GM21367 (cell line): ENCODE results near the gene ARHGEF4.

Experiments
- ATAC-seq: cut with Tn5 transposase; IDR thresholded peaks from one replicate; pipeline ENCODE4 v1.9.1; 2021; ENCODE audit not compliant: unreplicated experiment

ARHGEF4 gene

GRCh38 chr2:131035112-131035825 lies 198.6 kb downstream of the ARHGEF4 start:
- ATAC-seq = no peak

- no peak for ATAC-seq
Measured at GRCh38 chr2:131035826-131036231, 199.1 kb downstream of the ARHGEF4 start.

- ATAC-seq = no peak
Measured at GRCh38 chr2:131036269-131036668, 199.6 kb downstream of the ARHGEF4 start.

- no peak for ATAC-seq
Measured at GRCh38 chr2:131036696-131037397, 200.1 kb downstream of the ARHGEF4 start.

GRCh38 chr2:131037398-131038257 lies 200.9 kb downstream of the ARHGEF4 start:
- no peak for ATAC-seq

GRCh38 chr2:131038258-131039100 lies 201.8 kb downstream of the ARHGEF4 start:
- no peak for ATAC-seq

GRCh38 chr2:131039101-131039440 lies 202.4 kb downstream of the ARHGEF4 start:
- ATAC-seq = no peak

- no peak for ATAC-seq
Measured at GRCh38 chr2:131039535-131039907, 202.8 kb downstream of the ARHGEF4 start.

GRCh38 chr2:131039908-131040660 lies 203.4 kb downstream of the ARHGEF4 start:
- no peak for ATAC-seq

- ATAC-seq = no peak
Measured at GRCh38 chr2:131040661-131041401, 204.1 kb downstream of the ARHGEF4 start.

GRCh38 chr2:131041402-131042147 lies 204.9 kb downstream of the ARHGEF4 start:
- no peak for ATAC-seq

- no peak for ATAC-seq
Measured at GRCh38 chr2:131042148-131042775, 205.5 kb downstream of the ARHGEF4 start.

- ATAC-seq = no peak
Measured at GRCh38 chr2:131043199-131044074, 206.7 kb downstream of the ARHGEF4 start.

- no peak for ATAC-seq
Measured at GRCh38 chr2:131044075-131044756, 207.5 kb downstream of the ARHGEF4 start.

- ATAC-seq = no peak
Measured at GRCh38 chr2:131044757-131045150, 208.0 kb downstream of the ARHGEF4 start.

- ATAC-seq = no peak
Measured at GRCh38 chr2:131045286-131046027, 208.7 kb downstream of the ARHGEF4 start.
